SKM-1 treated with dmso at 0.1 percent for 144 hours (cell line): ENCODE data around the gene COPRS.

Source experiments
- DNase-seq: peaks from one replicate; lab custom pipeline; 2025; ENCODE audit not compliant: unreplicated experiment; lab: John Stamatoyannopoulos, UW

Gene COPRS

GRCh38 chr17:31858642-31859486, at the start of gene COPRS:
COPRS (minus strand) TSS chr17:31859244; CDS start chr17:31859199, 45 bp downstream.
- peak; percentile 66 for DNase-seq

DNA sequence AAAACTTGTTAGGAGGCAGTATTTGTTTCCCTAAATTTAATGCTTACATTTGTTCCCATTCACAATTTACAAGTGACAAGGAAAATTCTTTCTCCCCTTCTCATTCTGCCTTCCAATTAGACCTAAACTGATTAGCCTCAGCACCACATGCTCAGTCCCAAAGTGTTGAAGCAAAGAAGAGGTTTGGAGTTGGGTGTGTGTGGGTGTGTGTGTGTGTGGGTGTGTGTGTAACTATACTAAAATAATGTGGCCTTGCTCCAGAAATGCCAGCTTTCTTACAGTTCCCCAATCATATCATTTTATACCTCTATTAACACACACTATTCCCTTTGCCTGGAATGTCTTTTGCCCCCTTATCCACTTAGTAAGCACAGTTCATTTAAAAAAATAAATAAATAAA, 49.3 kb upstream of the COPRS start:
- DNase-seq, result no peak

- no peak for DNase-seq
These were observed 48.4 kb upstream of the COPRS start for GRCh38 chr17:31907342-31907962.

GRCh38 chr17:31903401-31903800, 44.4 kb upstream of the COPRS start:
- DNase-seq, result no peak

- no peak for DNase-seq
These were observed 43.6 kb upstream of the COPRS start for GRCh38 chr17:31902693-31903092.

DNA sequence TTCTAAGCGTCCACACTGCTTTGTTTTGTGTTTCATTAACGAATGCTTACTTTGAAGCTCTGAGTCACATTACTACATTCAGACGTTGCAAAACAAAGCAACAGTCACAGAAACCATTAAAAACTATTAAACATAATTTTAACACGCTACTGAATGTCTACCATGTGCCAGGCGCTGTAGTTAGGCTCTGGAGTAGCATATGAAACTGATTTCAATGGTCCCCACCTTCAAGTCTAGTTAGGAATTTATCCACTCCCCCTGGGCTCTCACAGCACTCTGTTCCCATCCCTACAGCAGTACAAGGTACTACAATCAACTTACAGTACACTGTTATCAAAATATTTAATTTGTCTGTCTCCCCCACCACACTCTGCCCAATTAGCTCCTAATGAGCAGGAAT, 41.8 kb upstream of the COPRS start:
- DNase-seq, result no peak

DNA sequence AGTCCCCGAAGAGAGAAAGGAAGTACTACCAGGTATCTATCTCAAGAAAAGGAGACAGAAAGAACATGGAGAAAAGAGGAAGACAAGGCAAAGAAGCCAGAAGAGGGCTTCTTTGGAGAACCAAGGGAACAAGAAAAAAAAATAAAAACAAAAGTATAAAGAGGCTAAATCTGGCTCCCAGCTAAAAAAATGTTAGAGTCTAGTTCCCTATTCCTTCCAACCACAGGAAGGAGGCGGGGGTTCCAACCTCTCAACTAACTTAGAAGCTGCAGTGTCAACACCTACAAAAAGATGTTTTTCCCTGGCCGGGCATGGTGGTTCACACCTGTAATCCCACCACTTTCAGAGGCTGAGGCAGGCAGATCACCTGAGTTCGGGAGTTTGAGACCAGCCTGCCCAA, 29.1 kb upstream of the COPRS start:
- peak; percentile 70 for DNase-seq

GRCh38 chr17:31882571-31882970, 23.5 kb upstream of the COPRS start:
- peak; percentile 28 for DNase-seq

DNA sequence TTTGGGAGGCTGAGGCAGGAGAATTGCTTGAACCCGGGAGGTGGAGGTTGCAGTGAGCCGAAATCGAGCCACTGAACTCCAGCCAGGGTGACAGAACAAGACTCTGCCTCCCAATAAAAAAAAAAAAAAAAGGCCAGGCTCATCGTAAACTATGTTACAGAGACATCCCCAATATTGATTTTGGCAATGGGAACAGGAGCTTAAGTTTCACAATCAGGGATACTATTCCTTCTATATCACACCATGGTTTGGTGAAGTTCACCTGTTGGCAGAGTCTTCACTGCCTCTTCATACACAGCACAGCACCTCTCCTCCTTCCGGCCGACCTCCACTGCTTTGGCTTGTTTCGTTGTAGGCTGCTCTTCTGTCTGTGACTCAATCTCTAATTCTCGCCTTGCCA, 21.3 kb upstream of the COPRS start:
- no peak for DNase-seq

GRCh38 chr17:31878703-31879073, 19.6 kb upstream of the COPRS start:
- DNase-seq, result no peak

DNA sequence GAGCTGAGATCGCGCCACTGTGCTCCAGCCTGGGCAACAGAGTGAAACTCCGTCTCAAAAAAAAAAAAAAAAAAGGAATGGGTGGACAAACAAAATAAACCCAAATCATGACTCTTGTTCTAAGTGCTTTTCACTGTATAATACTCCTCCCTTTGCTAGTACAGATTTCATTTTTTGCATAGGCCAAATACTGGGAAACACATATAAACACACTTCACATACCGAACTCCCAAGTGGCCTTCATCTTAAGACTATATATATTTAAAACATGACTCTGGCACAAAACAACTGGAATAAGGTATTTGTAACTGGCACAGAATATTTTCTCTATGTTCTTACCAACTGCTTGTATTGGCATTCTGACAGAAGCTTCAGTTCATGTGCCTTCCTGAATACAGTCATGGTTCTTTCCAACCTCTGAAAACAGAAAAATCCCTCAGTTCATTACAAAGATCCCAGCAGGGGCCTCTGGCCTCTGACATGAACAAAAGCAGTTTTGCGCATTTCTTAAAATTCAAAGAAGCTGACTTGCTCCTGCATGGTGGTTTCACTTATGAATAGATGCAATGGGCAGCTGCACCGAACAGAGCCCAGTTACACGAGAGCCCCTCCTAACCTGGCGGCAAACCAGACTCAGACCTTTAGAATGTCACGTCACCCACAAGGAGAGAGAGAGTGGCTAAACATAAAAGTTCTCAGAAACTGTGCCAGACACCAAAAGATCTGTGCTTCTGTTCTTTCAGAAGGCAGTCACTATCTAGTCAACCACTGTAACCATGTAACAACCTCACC, 19.1 kb upstream of the COPRS start:
- DNase-seq, result no peak

GRCh38 chr17:31877341-31877740, 18.3 kb upstream of the COPRS start:
- no peak for DNase-seq

GRCh38 chr17:31875081-31875480, 16.0 kb upstream of the COPRS start:
- no peak for DNase-seq

DNA sequence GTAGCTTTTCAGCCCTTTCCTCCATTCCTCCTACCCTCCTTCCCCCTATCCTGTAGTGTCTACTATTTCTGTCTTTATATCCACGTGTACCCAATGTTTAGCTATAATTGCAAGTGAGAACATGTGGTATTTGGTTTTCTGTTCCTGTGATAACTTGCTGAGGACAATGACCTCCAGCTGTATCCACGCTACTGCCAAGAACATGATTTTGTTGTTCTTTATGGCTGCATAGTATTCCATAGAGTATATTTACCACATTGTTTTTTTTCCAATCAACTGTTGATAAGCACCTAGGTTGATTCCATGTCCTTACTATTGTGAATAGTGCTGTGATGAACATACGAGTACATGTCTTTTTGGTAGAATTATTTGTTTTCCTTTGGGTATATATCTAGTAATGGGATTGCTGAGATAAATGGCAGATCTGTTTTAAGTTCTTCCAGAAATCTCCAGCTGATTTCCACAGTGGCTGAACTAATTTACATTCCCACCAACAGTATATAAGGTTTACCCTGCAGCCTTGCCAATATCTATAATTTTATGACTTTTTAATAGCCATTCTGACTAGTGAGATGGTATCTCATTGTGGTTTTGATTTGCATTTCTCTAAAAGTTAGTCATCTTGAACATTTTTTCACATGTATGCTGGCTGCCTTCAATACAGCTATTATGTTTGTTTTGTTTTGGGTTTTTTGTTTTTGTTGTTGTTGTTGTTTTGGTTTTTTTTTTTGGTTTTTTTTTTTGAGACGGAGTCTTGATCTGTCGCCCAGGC, 10.9 kb upstream of the COPRS start:
- DNase-seq, result no peak

DNA sequence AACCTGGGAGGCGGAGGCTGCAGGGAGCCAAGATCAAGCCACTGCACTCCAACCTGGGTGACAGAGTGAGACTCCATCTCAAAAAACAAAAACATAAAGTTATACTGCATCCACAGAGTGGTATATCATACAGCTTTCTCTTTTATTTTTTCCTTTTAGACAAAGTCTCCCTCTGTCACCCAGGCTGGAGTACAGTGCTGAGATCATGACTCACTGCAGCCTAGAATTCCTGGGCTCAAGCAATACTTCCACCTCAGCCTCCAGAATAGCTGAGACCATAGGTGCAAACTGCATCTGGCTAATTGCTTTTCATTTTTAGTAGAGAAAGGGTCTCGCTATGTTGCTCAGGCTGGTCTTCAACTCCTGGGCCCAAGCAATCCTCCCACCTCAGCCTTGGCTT, 10.0 kb upstream of the COPRS start:
- DNase-seq, result no peak

DNA sequence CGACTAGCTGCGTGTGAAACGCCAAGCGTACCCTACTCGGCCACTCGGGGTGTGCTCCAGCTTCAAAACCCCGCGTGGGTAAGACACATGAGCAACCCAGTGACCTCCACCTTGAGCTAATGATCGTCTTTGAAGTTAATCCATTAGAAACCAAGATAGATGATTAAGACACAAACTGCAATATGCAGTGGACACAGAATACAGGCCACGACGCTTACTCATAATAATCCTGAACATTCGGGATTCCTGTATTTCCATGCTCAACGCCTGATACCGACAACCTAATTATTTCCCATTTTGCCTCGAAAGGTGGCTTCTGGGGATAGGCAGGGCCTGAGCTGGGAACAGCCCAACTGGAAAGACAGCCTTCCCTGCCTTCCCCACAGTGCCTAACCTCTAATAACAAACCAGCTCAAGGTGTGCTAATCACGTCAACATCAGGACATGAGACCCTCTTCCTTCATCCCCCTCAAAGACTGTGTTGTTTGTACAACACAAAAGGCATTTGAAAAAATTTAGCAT, 504 bp upstream of the COPRS start:
- no peak for DNase-seq

DNA sequence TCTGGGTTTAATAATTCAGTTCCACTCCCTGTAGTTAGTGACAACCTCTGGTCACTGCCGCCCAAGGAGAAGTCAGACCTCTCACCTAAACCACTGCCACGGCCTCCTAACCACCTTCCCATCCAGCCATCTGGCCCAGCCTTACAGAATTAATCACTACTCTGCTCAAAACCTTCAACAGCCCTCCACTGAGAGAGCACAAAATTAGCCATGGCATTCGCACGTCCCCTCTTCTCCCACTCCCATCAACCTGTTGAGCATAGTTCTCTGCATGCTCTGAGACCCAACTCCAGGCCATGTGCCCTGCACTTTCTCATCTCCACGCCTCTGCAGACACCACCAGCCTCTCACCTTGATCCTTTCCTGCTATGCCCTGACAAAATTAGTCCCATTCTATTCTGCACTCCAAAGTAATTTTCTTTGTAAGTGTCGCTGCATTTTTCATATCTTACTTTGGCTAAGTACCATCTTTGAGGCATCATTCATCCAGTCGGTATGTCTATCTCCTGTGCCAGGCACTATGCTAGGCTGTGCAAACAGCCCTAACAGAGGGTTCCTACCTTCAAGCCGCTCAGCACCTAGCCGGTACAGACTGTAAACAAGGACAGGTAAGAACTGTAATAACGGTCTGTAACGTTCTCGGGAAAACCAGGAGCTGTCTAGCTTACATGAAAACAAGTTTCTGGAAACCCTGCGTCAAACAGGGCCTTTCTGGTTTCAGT, 963 bp downstream of the COPRS start:
- no peak for DNase-seq

DNA sequence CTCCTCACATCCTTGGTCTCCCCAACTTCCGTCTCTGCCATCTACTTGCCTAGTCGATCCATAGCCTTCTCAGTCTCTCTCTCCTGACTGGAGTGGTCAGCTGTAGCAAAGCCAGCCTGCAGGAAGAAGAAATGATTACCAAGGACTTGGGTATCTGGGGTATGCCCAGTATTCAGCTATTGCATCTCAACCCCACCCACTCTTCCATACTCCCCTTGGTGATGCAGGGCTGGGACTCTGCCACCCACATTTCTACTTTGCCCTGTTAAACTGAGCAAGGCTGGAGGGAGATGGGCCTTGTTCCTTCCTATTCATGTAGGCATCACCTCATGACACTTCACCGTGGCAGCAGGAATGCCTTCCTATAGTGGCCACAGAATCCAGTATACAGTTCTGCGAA, 2.3 kb downstream of the COPRS start:
- DNase-seq, result no peak

GRCh38 chr17:31854672-31855071, 4.4 kb downstream of the COPRS start:
- DNase-seq, result peak; percentile 46

DNA sequence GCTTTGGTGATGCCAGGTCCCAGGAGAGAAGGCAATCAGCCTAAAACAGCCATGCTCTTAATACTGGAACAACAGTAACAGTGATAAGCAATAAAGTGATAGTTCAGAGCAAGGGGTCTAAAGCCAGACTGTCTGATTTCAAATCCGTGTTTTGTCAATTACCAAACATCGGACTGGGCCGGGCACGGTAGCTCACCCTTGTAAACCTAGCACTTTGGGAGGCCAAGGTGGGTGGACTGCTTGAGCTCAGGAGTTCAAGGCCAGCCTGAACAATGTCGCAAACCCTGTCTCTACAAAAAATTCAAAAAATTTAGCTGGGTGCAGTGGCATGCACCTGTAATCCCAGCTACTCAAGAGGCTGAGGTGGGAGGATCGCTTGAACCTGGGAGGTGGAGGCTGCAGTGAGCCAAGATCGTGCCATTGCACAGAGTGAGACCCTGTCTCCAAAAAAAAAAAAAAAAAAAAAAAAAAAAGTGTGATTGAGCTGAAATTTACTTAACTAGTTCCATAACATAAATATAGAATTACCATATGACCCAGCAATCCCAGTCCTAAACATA, 5.1 kb downstream of the COPRS start:
- no peak for DNase-seq
